Mesenteric fat pad (tissue), 1 donor: ENCODE results near the gene KLF18. TPM values are rescaled to one million over a fixed set of nuclear protein-coding genes. Genes with fewer than 3 reads are reported as not detected.
"Not testable (repeated sequence)": the region's sequence is repeated elsewhere in the genome, so short reads cannot be mapped to it uniquely, and the experiment has no call there.

Source experiments
- DNase-seq: peaks from one replicate; pipeline ENCODE4 v3.0.0-alpha.2; 2020; ENCODE audit warnings: low spot score
- long read RNA-seq: library from polyadenylated mRNA; unstranded; transcript quantifications from one replicate; pipeline ENCODE4 v2.0.0, GENCODE V29; 2020
- total RNA-seq: library from RNA; stranded (reverse); fragmentation: NEBNext Ultra II Directional; extraction: Animal tissue kit (Norgen Biotek cat#: 25700); gene quantifications from one replicate; pipeline ENCODE4 v1.2.1, GENCODE V29; 2021
- donor health status: DM: yes; HTN: yes; CAD: no.

Gene KLF18
- not detected for total RNA-seq
- long read RNA-seq = 0 reads

DNA sequence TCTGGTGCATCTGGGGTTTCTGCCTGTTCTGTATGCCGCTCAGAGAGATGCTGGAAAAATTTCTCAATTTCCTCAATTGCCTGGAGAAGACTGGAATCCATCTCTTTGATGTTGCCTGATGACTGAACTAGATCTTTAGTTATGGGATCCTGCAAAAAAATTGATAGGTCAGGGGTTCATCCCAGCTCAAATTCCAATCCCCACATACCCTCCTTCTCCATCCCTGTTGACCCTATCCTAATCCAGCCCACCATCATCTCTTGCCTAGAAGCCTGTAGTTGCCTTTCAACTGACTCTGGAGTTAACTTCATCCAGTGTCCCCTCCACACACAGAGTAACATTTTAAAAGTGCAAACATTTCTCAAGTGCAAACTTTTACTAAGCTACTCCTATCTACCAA, at the start of gene KLF18:
KLF18 (minus strand) TSS at position 101 of the 400 bp plus-strand sequence; CDS start at position 101, 0 bp downstream.
- DNase-seq = no peak

GRCh38 chr1:44174630-44175029, 33.2 kb upstream of the KLF18 start:
- no peak for DNase-seq

DNA sequence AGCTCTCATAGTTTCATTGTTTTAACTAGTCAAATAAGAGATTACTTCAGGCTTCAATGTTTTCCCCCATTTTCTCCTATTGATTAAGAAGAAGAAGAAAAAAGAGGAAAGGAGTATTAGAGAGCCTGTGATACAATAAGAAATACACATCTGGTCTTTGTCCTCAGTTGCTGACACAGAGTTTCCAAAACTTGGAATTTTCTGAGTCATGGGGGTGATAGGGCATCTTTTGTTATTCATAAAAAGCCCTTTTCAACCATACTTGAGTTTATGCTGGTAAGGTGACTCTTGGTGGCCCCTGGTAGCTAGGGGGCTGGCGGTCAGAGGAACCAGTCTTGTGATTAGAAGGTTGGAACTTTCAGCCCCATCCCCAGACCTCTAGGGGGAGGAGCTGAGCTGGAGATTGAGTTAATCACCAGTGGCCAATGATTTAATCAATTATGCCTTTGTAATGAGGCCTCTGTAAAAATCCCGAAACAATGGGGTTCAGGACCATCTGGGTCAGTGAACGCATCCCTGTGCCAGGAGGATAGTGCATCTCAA, 28.9 kb upstream of the KLF18 start:
- no peak for DNase-seq

DNA sequence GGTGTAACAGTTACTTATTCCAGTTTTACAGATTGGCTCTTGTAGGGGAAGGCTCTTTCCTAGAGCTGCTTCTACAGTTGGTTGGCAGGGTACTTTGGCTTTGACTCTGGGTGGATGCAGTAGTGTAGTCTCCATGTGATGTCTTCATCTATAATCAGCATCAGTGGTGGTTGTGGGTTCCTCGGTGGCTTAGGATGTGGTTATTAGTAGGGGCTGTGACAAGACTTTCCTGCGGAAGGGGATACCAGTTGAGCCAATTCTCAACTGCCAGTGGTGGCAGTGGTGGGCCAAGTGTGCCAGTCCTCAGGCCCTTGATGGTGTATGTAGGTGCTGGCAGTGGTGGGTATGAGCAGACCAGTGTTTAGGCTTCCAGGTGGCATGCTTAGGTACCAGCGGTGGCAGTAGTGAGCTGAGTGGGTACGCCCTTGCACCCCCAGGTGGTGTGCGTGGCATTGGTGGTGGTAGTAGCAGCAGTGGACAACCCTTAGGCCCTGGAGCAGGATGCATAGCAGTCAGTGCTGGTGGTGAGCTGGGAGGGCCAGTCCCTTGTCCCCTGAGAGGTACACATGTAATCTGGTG, 27.2 kb upstream of the KLF18 start:
- DNase-seq = no peak

- DNase-seq = no peak
These were observed 20.1 kb upstream of the KLF18 start for GRCh38 chr1:44161546-44161945.

- no peak for DNase-seq
These were observed 17.4 kb upstream of the KLF18 start for GRCh38 chr1:44158871-44159270.

DNA sequence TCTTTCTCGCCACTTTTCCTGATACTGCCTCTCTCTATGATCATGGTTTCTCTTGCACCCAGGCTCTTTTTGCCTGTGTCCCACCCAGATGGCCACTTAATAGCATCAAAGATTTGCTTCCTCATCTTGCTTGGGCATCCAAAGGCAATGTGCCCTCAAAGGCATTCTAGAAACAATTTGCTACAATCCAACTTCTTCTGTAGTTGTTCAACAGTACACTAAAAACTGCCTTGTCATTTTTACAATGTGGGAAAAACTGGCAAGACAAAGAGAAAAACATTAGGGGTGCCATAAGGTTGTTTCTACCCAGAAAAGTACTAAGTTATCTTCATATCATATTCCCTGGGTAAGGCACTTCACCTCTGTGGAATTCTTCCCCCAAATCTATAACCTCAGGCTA, 16.5 kb upstream of the KLF18 start:
- DNase-seq = no peak

GRCh38 chr1:44154049-44154448, 12.6 kb upstream of the KLF18 start:
- DNase-seq = no peak

DNA sequence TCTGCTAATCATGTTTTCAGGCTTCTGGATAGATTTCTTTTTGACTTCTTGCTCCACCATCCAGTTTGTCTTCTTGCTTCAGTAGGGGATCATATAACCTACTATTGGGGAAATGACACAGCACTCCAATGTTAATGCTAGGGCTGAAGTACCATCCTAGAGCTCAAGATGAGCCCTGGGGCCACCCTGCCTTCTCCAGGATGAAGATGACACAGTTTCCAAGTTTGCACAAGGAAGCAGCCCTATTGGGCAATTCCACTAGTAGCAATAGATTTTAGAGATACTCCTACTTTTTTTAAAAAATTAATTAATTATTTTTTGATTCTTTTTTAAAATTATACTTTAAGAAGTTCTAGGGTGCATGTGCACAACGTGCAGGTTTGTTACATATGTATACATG, 11.3 kb upstream of the KLF18 start:
- no peak for DNase-seq

DNA sequence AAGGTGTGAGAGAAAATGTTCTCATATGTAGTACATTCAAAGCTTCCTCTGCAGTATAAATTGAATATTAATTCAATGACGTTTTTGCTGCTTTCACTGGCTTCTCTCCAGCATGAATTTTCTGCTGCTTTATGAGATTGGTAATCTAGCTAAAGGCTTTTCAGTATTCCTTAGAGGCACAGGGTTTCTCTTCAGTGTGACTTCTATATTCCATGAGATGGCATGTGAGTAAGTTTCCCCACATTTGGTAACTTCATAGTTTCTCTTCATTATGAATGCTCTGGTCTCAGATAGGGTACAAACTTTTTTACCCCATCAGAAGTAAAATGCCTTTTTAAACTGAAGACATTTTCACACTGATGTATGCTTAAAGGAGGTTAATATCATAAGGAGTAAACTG, 10.4 kb upstream of the KLF18 start:
- no peak for DNase-seq

- no peak for DNase-seq
These were observed 9.9 kb upstream of the KLF18 start for GRCh38 chr1:44151332-44151731.

- no peak for DNase-seq
These were observed 6.2 kb upstream of the KLF18 start for GRCh38 chr1:44147582-44147981.

- no peak for DNase-seq
These were observed 5.3 kb upstream of the KLF18 start for GRCh38 chr1:44146536-44147361.

DNA sequence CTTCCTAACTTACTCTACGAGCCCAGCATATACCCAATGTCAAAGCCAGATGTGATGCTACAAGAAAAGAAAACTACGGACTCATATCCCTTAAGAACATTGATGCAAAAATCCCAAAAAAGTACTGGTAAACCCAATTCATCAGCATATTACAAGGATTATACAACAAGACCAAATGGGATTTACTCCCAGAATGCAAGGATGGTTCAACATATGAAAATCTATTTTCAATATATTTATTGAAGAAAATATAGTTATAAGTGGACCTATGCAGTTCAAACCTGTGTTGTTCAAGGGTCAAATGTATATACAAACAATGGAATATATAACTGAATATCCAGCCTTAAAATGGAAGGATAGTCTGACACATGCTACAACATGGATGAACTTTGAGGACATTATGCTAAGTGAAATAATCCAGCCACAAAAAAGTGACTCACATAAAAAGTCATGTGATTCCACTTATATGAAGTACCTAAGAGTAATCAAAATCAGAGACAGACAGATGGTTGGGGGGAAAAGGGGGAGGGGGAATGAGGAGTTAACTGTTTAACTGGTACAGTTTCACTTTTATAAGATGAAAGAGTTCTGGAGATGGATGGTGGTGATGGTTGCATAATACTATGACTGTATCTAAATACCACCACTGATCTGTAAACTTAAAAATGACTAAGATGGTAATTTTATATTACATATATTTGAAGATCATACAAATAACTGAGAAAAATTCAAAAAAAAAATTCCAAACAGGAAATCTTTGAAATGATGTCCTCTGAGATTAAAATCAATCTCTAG, 3.7 kb upstream of the KLF18 start:
- no peak for DNase-seq

- DNase-seq = not testable (repeated sequence)
These were observed 1.9 kb downstream of the KLF18 start for GRCh38 chr1:44139565-44139964.

GRCh38 chr1:44138239-44138638, 3.2 kb downstream of the KLF18 start:
- no peak for DNase-seq

DNA sequence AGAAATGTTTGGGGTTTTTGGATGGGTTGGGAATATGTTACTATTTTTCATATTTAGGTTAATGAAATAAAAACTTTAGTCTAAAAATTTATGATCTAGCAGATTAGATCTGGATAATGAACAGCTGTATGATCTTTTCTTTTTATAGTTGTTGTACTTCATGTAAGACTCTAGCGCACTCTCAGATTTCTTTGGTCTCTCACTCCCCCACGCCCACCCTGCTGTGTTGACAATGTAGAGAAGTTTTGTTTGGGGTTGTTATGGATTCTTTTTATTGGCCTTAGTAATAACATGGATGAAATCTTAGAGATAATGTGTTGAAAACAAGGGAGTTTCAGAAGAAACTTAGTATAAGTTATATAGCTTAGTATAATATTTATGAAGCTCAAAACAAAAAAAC, 5.5 kb downstream of the KLF18 start:
- no peak for DNase-seq

GRCh38 chr1:44134071-44134920, 7.1 kb downstream of the KLF18 start:
- DNase-seq = no peak

GRCh38 chr1:44131411-44131810, 10.0 kb downstream of the KLF18 start:
- DNase-seq = no peak

DNA sequence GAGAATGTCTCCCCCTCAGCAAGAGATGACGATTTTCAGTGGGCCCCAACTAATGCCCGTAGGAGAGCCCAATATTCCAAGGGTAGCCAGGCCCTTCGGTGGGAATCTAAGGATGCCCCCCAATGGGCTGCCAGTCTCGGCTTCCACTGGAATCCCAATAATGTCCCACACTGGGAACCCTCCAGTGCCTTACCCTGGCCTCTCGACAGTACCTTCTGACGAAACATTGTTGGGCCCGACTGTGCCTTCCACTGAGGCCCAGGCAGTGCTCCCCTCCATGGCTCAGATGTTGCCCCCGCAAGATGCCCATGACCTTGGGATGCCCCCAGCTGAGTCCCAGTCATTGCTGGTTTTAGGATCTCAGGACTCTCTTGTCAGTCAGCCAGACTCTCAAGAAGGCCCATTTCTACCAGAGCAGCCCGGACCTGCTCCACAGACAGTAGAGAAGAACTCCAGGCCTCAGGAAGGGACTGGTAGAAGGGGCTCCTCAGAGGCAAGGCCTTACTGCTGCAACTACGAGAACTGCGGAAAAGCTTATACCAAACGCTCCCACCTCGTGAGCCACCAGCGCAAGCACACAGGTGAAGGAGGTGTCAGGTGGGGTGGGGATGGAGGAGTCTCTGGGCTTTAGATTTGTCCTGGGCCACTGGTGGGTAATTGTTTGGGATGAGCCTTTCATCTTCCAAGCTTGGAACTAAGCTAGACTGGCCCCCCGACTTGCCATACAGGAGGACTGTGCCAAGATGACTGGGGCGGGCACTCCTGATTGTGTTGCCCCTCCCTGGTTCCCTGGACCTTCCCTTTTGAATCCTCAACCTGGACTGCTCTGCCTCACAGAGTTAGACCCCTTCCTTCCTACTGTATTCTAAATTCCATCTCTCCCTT, 11.6 kb downstream of the KLF18 start:
- DNase-seq = no peak
